H1 (cell line): Measurements from ENCODE around the gene CYGB. TPM values are rescaled to one million over a fixed set of nuclear protein-coding genes. Genes with fewer than 3 reads are reported as not detected.

ENCODE experiments used
- FOSL1 ChIP-seq: IDR thresholded peaks from 2 replicates; pipeline ENCODE4 v1.6.1; 2011; ENCODE audit warnings: mild to moderate bottlenecking, low read depth, low read length, moderate library complexity; ENCODE audit not compliant: insufficient read depth
- JUND ChIP-seq: IDR thresholded peaks from 2 replicates; pipeline ENCODE4 v1.6.1; 2011; ENCODE audit warnings: mild to moderate bottlenecking, improper control_type of control experiment, low read length
- NRF1 ChIP-seq: IDR thresholded peaks from 2 replicates; pipeline ENCODE4 v1.6.1; 2011; ENCODE audit warnings: mild to moderate bottlenecking, low read depth, low read length, improper control_type of control experiment
- RNF2 ChIP-seq: fragments of 200-900, 300-1000 bp; sonication (generic); IDR thresholded peaks from 2 replicates; pipeline ENCODE4 v1.7.1; 2016; ENCODE audit warnings: borderline replicate concordance, low read depth, mild to moderate bottlenecking, antibody characterized with exemption, low read length; ENCODE audit not compliant: poor library complexity, severe bottlenecking; ENCODE audit errors: missing control alignments
- polyA plus RNA-seq, 7 experiments: library from polyadenylated mRNA; depleted of rRNA in 3 of 7; stranded (reverse) in 5 of 7; unstranded in 2 of 7; fragments of >200 nt in 5 of 7; fragments of 200-250 nt in 2 of 7; gene quantifications; 1 replicate in 5 of 7; 2 replicates in 1 of 7; 4 replicates in 1 of 7; pipeline versions ENCODE4 v1.2.1 to v1.2.3, GENCODE V29; 2011 to 2013; ENCODE audit warnings: missing spikeins in 2 of 7, mixed read lengths in 2 of 7
- total RNA-seq: library from RNA; stranded (reverse); fragmentation: NEBNext Ultra II Directional; extraction: Animal tissue kit (Norgen Biotek cat#: 25700); gene quantifications from 2 replicates; pipeline ENCODE4 v1.2.1, GENCODE V29; 2021

Gene CYGB
- total and polyA plus RNA-seq, 2 of the 8 experiments (the other 6 are each of a cell fraction or from before 2014, with no cell fraction given) = 2.7 to 3.7 TPM

- TF ChIP-seq RNF2 = no peak
- no peak for TF ChIP-seq JUND
- TF ChIP-seq FOSL1 = no peak
- TF ChIP-seq NRF1 = no peak
These were observed 25.7 kb downstream of the CYGB start (continued) for GRCh38 chr17:76511668-76512365.
